Activated CD8-positive, alpha-beta T cell treated with anti-CD3 and anti-CD28 coated beads for 36 hours (primary cell): ENCODE measurements around the gene ABCD3. TPM values are rescaled to one million over a fixed set of nuclear protein-coding genes. Genes with fewer than 3 reads are reported as not detected.

Source experiments
- ATAC-seq: fragments of 200-7000 bp; cut with Tn5 transposase; one replicate; pipeline ENCODE4 v1.10.0; 2021; ENCODE audit warnings: mild to moderate bottlenecking, moderate library complexity
- CTCF ChIA-PET: fragments of 350-600 bp; sonication (Branson Sonifier 250); formaldehyde crosslinking; loops from one replicate; lab custom pipeline; 2021; ENCODE audit warnings: antibody characterized with exemption; lab: Charles Lee
- POLR2A ChIA-PET: fragments of 350-600 bp; sonication (Branson Sonifier 250); formaldehyde crosslinking; loops from one replicate; lab custom pipeline; 2021; ENCODE audit warnings: antibody characterized with exemption; lab: Charles Lee
- DNase-seq: peaks from one replicate; pipeline ENCODE4 v3.0.0-alpha.2; 2020
- H3K27ac Mint-ChIP-seq: one replicate; pipeline ENCODE4 v1.8.0; 2021; ENCODE audit warnings: mild to moderate bottlenecking, mixed read lengths
- H3K27me3 Mint-ChIP-seq: one replicate; pipeline ENCODE4 v1.8.0; 2021; ENCODE audit warnings: mixed read lengths
- H3K36me3 Mint-ChIP-seq: one replicate; pipeline ENCODE4 v1.8.0; 2021; ENCODE audit warnings: low read depth, mixed read lengths
- H3K4me1 Mint-ChIP-seq: one replicate; pipeline ENCODE4 v1.8.0; 2021; ENCODE audit warnings: low read depth, mixed read lengths
- H3K4me3 Mint-ChIP-seq: one replicate; pipeline ENCODE4 v1.8.0; 2021; ENCODE audit warnings: mild to moderate bottlenecking, moderate library complexity, mixed read lengths
- H3K9me3 Mint-ChIP-seq: one replicate; pipeline ENCODE4 v1.8.0; 2021; ENCODE audit warnings: mixed read lengths
- intact Hi-C: fragments of 100-400 bp; cut with micrococcal nuclease; formaldehyde crosslinking; loops from one replicate; pipeline ENCODE4 v1.10.0; 2022
- total RNA-seq, 2 experiments: library from RNA; stranded (reverse); gene quantifications; one replicate each; pipeline ENCODE4 v1.2.3, GENCODE V29; 2021
- TF ChIP-seq, protein P1 (sequence below): fragments of 200-600 bp; IDR thresholded peaks from one replicate; pipeline ENCODE4 v1.8.0; 2022; ENCODE audit warnings: antibody characterized with exemption, mild to moderate bottlenecking

ABCD3 gene
- total RNA-seq, 2 experiments from 2014 or later = 31.3 to 31.9 TPM

DNA sequence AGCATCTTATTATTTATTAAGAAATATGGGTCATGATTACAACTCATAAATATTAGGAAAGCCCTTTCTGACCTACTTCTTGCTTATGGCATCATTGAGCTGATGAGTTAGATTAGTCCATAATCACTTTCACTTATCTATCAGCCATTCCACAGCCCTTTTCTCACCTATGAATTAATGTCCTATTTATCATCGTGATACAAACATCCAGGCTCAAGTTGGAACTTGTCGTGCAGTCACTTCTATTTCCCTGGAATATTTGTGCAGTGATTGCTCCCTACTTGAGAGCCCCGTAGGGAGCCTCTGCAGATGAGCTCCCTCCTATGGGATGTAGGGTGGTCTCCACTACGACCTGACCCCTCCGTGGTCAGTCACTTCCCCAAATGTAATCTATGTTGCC, 131.5 kb downstream of the ABCD3 start:
- no peak overlapping the region for H3K27ac Mint-ChIP-seq
- CTCF ChIA-PET = interaction anchor here (1.2 kb wide), 1 partner anchor 256 kb away, joined by 3 read pairs; no protein-coding TSS in a partner anchor
- H3K36me3 Mint-ChIP-seq = no peaks in the 10 kb centered on the region
- H3K9me3 Mint-ChIP-seq = no peaks in the 10 kb centered on the region
- intact Hi-C loops = no loop called here
- H3K4me1 Mint-ChIP-seq = no peaks in the 10 kb centered on the region
- TF ChIP-seq, protein P1, sequence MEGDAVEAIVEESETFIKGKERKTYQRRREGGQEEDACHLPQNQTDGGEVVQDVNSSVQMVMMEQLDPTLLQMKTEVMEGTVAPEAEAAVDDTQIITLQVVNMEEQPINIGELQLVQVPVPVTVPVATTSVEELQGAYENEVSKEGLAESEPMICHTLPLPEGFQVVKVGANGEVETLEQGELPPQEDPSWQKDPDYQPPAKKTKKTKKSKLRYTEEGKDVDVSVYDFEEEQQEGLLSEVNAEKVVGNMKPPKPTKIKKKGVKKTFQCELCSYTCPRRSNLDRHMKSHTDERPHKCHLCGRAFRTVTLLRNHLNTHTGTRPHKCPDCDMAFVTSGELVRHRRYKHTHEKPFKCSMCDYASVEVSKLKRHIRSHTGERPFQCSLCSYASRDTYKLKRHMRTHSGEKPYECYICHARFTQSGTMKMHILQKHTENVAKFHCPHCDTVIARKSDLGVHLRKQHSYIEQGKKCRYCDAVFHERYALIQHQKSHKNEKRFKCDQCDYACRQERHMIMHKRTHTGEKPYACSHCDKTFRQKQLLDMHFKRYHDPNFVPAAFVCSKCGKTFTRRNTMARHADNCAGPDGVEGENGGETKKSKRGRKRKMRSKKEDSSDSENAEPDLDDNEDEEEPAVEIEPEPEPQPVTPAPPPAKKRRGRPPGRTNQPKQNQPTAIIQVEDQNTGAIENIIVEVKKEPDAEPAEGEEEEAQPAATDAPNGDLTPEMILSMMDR = no peak
- no peak overlapping the region for H3K4me3 Mint-ChIP-seq
- H3K27me3 Mint-ChIP-seq = peaks cover 19% of the 10 kb centered on the region
- DNase-seq = no peak
- POLR2A ChIA-PET = no interaction called here
- no peak for ATAC-seq

GRCh38 chr1:94550396-94550795, 132.2 kb downstream of the ABCD3 start:
- CTCF ChIA-PET = no interaction called here
- Mint-ChIP-seq H3K9me3 (no peaks in the 10 kb centered on the region), H3K36me3 (no peaks in the 10 kb centered on the region), H3K27ac (no peak overlapping the region), H3K4me3 (no peak overlapping the region), H3K4me1 (no peaks in the 10 kb centered on the region), H3K27me3 (peaks cover 14% of the 10 kb centered on the region)
- POLR2A ChIA-PET = interaction anchor here (0.7 kb wide), 1 partner anchor 833 kb away, joined by 3 read pairs; no protein-coding TSS in a partner anchor
- ATAC-seq (no peak), DNase-seq (no peak)
- intact Hi-C loops = no loop called here
- TF ChIP-seq, protein P1 = no peak

GRCh38 chr1:94550800-94551241, 132.6 kb downstream of the ABCD3 start:
- TF ChIP-seq, protein P1 = no peak
- no peak overlapping the region for H3K4me3 Mint-ChIP-seq

GRCh38 chr1:94551449-94551848, 133.3 kb downstream of the ABCD3 start:
- ChIA-PET CTCF (no interaction called here), POLR2A (no interaction called here)
- H3K27me3 Mint-ChIP-seq = peaks cover 11% of the 10 kb centered on the region
- no peaks in the 10 kb centered on the region for H3K4me1 Mint-ChIP-seq
- no peaks in the 10 kb centered on the region for H3K9me3 Mint-ChIP-seq
- no peak overlapping the region for H3K4me3 Mint-ChIP-seq
- DNase-seq (no peak), ATAC-seq (no peak)
- no peaks in the 10 kb centered on the region for H3K36me3 Mint-ChIP-seq
- TF ChIP-seq, protein P1 = no peak
- intact Hi-C loops = no loop called here
- no peak overlapping the region for H3K27ac Mint-ChIP-seq

More at GRCh38 chr1:94550800-94551241, 132.6 kb downstream of the ABCD3 start:
- H3K27me3 Mint-ChIP-seq = peaks cover 14% of the 10 kb centered on the region
- H3K27ac Mint-ChIP-seq = no peak overlapping the region
- ATAC-seq (no peak), DNase-seq (no peak)
- H3K4me1 Mint-ChIP-seq = no peaks in the 10 kb centered on the region
- H3K9me3 Mint-ChIP-seq = no peaks in the 10 kb centered on the region
- intact Hi-C loops = no loop called here
- POLR2A ChIA-PET = interaction anchor here (0.7 kb wide), 1 partner anchor 834 kb away, joined by 3 read pairs; no protein-coding TSS in a partner anchor
- CTCF ChIA-PET = no interaction called here
- no peaks in the 10 kb centered on the region for H3K36me3 Mint-ChIP-seq

GRCh38 chr1:94552071-94552586, 133.9 kb downstream of the ABCD3 start:
- DNase-seq (no peak), ATAC-seq (no peak)
- H3K36me3 Mint-ChIP-seq = no peaks in the 10 kb centered on the region
- intact Hi-C loops = no loop called here
- ChIA-PET POLR2A (no interaction called here), CTCF (no interaction called here)
- no peak overlapping the region for H3K4me3 Mint-ChIP-seq
- no peaks in the 10 kb centered on the region for H3K4me1 Mint-ChIP-seq
- no peaks in the 10 kb centered on the region for H3K9me3 Mint-ChIP-seq
- TF ChIP-seq, protein P1 = no peak
- H3K27me3 Mint-ChIP-seq = peaks cover 7% of the 10 kb centered on the region
- no peak overlapping the region for H3K27ac Mint-ChIP-seq
